NCI-H748 (cell line): ENCODE results near the gene PSME3IP1.
"Not testable (repeated sequence)": the region's sequence is repeated elsewhere in the genome, so short reads cannot be mapped to it uniquely, and the experiment has no call there.

Experiments used
- DNase-seq: peaks from one replicate; lab custom pipeline; 2025; ENCODE audit not compliant: unreplicated experiment; lab: John Stamatoyannopoulos, UW

Gene PSME3IP1

DNA sequence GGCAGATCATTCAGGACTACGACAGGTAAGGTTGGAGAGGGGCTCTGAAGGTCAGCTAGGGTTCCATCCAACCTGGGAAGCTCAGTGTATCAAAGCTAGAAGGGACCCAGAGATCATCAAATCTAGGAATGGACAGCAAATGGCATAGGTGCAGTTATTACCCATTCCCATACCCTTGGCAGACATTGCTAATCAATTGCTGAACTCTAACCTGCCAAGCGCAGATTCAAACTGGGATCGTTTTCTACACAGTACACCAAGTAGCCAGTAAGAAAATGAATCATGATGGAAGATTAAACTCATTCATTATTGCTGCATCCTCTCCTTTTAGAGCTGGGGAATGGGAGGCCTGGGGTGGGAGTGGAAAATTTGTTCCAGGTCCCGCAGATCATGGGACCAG is 59.9 kb downstream of the PSME3IP1 start:
- no peak for DNase-seq

DNA sequence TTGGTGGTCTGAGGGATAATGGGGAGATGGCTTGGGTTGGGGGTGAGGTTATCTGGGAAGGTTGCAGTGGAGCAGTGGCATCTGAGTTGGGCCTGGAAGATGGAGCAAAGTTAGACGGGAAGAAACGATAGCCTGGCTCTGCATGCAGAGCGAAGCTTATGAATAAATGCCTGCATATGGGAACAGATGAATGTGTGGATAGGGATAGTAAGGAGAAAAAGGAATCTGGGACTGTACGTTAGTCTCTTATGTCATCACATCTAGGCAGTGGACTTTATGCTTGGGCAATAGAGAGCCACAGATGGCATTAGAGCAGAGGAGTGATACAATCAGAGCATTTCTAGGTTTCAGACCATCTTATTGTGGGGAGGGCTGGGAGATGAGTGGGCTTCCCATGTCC is 60.5 kb downstream of the PSME3IP1 start:
- no peak for DNase-seq

DNA sequence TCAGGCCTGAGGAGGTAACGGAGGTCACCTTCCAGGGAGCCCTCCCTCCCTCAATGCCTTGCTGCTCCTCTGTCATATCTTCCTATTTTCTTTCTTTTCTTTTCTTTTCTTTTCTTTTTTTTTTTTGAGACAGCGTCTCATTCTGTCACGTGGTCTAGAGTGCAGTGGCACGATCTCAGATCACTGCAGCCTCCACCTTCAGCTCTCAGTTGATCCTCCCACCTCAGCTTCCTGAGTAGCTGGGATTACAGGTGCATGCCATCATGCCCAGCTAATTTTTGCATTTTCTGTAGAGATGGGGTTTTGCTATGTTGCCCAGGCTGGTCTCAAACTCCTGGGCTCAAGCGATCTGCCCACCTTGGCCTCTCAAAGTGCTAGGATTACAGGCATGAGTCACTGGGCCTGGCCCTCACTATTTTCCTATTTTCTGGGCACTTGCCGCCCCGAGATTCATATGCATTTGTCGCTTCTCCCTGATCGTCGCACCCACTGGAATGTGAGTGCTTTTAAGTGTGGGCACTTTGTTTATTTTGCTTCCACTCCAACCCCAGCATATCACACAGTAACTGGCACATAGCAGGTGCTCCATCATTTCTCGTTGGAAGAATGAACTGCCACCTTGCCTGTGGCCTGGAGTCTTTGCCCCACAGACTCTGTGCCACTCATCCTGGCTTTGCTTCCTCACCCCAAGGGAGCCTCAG is 61.7 kb downstream of the PSME3IP1 start:
- no peak for DNase-seq

- DNase-seq, result no peak
These were observed 62.4 kb downstream of the PSME3IP1 start for GRCh38 chr16:57123216-57123973.

DNA sequence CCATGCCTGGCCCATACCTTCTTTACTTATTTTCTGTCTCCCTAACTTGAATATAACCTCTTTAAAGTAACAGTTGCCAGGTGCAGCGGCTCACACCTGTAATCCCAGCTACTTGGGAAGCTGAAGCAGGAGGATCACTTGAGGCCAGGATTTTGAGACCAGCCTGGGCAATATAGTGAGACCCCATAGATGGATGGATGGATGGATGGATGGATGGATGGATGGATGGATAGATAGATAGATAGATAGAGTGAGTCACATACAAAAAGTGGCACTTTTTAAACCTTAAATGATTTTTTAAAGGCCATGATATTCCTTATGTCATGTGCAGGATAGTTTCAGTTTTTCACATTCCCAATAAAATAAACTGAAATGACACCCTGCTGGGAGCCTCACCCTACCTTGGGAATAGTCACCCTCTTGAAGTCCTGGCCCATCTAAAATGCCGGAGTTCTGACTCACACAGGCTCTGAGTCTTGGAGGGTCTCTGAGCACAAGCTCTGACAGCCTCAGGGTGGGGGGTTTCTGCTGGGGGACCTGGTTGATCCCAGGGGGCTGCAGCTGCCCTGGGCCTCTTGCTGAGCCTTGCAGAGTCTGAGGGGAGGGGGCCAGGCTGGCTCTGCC is 67.3 kb downstream of the PSME3IP1 start:
- DNase-seq, result no peak

- peak; percentile 68 for DNase-seq
These were observed 70.2 kb downstream of the PSME3IP1 start for GRCh38 chr16:57115514-57116182.

DNA sequence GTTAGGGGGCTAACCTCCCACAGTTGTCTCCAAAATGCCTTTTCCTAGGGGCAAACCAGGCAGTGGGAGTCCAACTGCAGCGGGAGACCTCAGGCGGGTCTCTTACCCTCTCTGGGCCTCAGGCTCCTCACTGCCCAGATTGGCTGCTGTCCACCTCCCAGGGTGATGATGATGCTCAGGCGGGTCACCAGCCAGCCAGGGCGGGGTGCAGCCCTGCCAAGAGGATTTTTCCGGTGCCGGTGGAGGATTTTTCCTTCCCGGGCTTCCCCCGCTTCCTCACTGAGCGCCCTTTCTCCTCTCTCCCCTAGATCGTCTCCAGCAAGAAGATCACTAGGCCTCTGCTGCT is 70.7 kb downstream of the PSME3IP1 start:
- DNase-seq, result no peak

GRCh38 chr16:57113664-57114063 is 72.2 kb downstream of the PSME3IP1 start:
- DNase-seq, result no peak

- no peak for DNase-seq
These were observed 72.8 kb downstream of the PSME3IP1 start for GRCh38 chr16:57113042-57113453.

GRCh38 chr16:57112403-57113041 is 73.3 kb downstream of the PSME3IP1 start:
- no peak for DNase-seq

DNA sequence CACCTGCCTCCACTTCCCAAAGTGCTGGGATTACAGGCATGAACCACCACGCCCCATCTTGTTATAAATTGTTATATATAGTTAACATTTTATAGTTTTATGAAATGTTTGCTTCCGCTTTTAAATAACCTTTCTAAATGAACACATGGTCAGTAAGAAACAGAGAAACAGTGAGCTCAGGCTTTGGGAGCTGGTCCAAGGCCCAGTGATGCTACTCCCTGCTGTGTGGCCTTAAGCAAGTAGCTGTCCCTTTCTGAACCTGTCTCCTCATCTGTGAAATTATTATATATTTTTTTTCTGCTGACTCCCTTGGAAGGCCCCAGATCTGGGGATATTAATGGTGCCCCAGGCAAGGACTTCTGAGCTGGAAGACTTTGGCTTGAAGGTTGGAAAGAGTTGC is 74.4 kb downstream of the PSME3IP1 start:
- no peak for DNase-seq

DNA sequence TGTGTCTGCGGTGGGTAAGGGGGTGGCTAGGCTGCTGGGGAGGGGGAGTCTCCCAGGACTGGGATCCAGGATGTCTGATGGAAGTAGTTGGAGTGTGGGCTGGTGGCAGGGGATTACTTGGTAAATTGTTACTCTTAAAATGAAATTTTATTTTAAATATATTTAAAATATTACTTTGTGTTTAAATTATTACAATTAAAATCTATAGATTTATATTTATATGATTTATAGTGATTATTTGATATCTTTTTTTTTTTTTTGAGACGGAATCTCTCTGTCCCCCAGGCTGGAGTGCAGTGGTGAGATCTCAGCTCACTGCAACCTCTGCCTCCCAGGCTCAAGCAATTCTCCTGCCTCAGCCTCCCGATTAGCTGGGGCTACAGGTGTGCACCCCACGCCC is 74.9 kb downstream of the PSME3IP1 start:
- DNase-seq, result no peak

GRCh38 chr16:57109259-57110105 is 76.4 kb downstream of the PSME3IP1 start:
- DNase-seq, result not testable (repeated sequence)

GRCh38 chr16:57108432-57108831 is 77.4 kb downstream of the PSME3IP1 start:
- DNase-seq, result no peak

GRCh38 chr16:57107321-57107922 is 78.4 kb downstream of the PSME3IP1 start:
- DNase-seq, result no peak

DNA sequence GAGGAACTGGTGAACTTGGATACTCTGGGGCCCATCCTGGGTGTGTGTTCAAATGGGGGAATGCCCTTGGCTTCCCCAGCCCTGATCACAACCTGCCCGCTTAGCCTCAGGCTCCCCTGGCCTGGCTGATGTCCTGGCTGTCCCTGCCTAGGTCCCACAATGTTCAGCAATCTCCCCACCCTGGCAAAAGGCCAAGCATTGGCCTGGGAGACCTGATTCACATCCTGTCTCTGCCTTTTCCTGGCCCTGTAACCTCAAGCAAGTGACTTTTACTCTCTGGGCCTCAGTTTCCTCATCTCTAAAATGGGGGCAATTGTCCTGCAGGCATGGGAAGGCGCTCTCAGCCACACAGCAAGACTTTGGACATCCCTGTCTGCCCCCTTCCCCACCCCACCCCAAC is 79.1 kb downstream of the PSME3IP1 start:
- no peak for DNase-seq

- DNase-seq, result no peak
These were observed 80.7 kb downstream of the PSME3IP1 start for GRCh38 chr16:57105184-57105583.

DNA sequence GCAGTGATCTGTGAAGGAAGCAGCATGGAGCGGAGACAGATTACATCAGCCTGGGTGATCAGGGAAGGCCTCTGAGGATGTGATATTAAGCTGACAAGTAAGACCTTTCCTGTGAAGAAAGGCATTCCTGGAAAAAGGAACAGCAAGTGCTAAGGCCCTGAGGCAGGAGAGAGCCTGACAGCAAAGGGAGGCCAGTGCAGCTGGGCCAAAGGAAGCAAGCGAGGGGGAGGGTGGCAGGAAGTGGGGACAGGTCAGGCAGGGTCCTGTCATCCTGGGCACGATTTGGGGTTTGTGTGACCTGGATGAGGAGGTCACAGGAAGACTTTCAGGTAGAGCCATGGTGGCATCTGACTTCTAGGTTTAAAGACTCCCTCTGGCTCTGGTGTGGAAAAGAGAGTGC is 81.1 kb downstream of the PSME3IP1 start:
- no peak for DNase-seq

DNA sequence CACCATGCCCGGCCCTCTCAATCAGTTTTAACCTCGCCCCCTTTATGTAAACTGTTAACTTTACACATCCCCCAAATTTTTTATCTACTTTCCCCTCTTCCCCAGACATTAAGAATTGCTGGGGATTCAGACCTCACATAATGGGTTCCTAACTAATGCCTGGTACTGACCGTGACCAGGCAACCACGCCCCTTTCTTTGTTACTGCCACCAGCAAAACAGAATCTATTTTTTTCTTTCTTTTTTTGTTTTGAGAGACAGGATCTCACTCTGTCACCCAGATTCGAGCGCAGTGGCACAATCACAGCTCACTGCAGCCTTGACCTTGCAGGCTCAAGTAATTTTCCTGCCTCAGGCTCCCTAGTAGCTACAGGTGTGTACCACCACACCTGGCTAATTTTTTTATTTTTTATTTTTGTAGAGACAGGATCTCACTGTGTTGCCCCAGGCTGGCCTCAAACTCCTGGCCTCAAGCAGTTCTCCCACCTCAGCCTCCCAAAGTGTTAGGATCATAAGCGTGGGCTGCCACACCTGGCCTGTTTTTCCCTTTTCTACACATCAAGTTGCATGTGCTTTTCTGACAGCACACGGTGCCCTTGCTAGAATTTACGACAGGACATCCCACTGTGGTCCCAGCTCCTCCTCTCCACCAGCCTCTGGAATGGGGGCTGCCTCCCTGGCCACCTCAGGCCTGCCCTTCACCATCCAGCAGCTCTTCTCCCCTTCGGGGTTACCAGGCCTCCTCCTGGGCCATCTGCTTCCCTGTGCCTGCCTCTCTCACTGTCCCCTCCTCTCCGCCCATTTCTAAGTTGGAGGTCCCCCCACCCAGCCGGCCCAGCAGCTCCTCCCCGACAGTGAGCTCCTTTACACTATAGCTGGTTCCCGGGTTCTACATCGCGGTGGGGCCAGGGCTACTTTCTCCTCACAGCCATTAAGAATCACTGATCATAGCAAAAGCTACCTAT is 82.7 kb downstream of the PSME3IP1 start:
- DNase-seq, result no peak
